SHP77 treated with DMSO at 0.1 percent for 48 hours (cell line): ENCODE measurements around the gene ASXL3.
A peak's percentile ranks its signal among the peaks of the same experiment; 100 is the strongest.

Source experiments
- DNase-seq: peaks from one replicate; lab custom pipeline; 2025; lab: John Stamatoyannopoulos, UW

ASXL3 gene

GRCh38 chr18:33720133-33720532, 142.1 kb downstream of the ASXL3 start:
- DNase-seq: no peak

- no peak for DNase-seq
These were observed 151.5 kb downstream of the ASXL3 start for GRCh38 chr18:33729556-33729955.

GRCh38 chr18:33733376-33733775, 155.4 kb downstream of the ASXL3 start:
- DNase-seq: no peak

- DNase-seq: no peak
These were observed 157.4 kb downstream of the ASXL3 start for GRCh38 chr18:33735428-33735827.

GRCh38 chr18:33741760-33742159, 163.7 kb downstream of the ASXL3 start:
- no peak for DNase-seq

GRCh38 chr18:33744032-33744697, 166.1 kb downstream of the ASXL3 start:
- DNase-seq: no peak

GRCh38 chr18:33745151-33745795, 167.3 kb downstream of the ASXL3 start:
- DNase-seq: no peak

- DNase-seq: no peak
These were observed 168.0 kb downstream of the ASXL3 start for GRCh38 chr18:33745871-33746545.

GRCh38 chr18:33749834-33750233, 171.8 kb downstream of the ASXL3 start:
- no peak for DNase-seq

- DNase-seq: no peak
These were observed 172.3 kb downstream of the ASXL3 start for GRCh38 chr18:33750366-33750765.

- DNase-seq: no peak
These were observed 173.7 kb downstream of the ASXL3 start for GRCh38 chr18:33751613-33752221.

- DNase-seq: no peak
These were observed 177.4 kb downstream of the ASXL3 start for GRCh38 chr18:33755391-33755790.

GRCh38 chr18:33755931-33756560, 178.0 kb downstream of the ASXL3 start:
- DNase-seq: peak; percentile 84

GRCh38 chr18:33757037-33757436, 179.0 kb downstream of the ASXL3 start:
- no peak for DNase-seq

- peak; percentile 19 for DNase-seq
These were observed 183.3 kb downstream of the ASXL3 start for GRCh38 chr18:33761363-33761762.

GRCh38 chr18:33781429-33781828, 203.4 kb downstream of the ASXL3 start:
- DNase-seq: peak; percentile 11
